Stimulated activated CD8-positive, alpha-beta memory T cell treated with anti-CD3 and anti-CD28 coated beads, Interleukin-15, amount 100 ng/mL, for 4 hours (primary cell): ENCODE measurements around the gene STAB1.

Experiments
- DNase-seq, 2 donors: peaks; one replicate each; pipeline ENCODE4 v3.0.0-alpha.2; 2020; ENCODE audit warnings: low read depth in 2 of 2

STAB1 gene

DNA sequence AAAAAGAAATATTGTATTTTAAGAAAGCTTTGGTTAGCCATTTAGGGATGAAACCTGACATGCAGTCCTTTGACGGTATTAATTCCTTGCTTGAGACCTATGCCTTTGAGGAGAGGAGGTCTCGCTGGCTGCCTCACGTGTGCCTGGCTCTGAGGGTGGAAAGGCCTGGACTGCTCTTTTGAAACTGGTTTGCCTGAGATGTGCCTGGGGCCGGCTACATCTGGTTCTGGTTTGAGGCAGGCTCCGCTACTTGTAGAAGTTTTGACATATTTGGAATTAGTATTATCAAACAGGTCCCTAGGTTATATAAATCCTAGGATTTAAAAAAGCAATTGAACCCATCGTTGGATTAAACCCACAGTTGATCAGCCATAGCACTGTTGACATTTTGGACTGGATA is 33.3 kb upstream of the STAB1 start:
- no peak for DNase-seq

DNA sequence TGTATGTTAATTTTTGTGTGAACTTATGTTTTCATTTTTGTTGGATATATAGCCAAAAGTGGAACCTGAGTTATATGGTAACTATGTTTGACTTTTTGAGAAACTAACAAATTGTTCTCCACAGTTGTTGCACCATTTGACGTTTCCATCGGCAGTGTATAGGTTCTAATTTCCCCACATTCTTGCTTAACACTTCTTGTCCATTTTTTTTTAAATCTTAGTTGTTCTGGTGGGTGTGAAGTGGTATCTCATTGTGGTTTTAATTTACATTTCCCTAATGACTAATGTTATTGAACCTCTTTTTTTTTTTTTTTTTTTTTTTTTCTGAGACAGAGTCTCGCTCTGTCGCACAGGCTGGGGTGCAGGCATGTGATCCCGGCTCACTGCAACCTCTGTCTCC is 31.7 kb upstream of the STAB1 start:
- no peak for DNase-seq

DNA sequence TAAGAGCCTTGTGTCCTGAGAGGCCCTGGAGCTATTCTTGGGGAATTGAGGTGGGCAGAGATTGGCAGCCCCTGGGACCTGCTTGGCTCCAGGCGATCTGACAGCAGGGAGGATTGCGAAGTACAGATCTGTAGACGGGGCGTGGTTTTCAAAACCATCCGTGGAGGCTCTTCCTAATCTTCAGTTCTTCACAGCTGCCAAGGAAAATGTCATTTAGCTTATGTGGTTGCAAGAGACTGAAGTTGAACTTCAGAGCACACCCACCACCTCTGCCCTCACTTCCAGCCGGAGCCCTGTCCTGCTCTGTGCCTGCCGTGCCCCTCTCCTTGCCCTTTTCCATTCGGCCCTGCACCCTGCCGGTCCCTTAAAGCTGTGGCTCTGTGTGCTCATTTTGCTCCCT is 26.8 kb upstream of the STAB1 start:
- DNase-seq = no peak

DNA sequence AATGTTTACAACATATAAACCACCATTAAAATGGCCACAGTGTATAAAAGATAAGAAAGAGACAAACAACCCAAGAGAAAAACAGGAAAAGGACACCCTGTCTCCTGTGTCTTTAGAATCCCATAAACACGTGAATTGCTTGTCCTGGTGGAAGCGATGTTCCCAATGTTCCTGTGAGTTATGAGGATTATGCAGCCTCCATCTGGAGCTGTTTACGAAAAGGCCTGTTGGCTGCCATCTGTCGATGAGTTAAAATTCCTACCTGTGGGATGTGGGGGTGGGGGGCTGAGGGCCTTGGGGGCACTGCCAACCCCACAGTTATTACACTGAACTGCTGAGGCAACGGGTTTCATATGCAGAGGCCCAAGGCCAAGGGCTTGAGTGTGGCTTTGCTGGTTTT is 26.1 kb upstream of the STAB1 start:
- no peak for DNase-seq

DNA sequence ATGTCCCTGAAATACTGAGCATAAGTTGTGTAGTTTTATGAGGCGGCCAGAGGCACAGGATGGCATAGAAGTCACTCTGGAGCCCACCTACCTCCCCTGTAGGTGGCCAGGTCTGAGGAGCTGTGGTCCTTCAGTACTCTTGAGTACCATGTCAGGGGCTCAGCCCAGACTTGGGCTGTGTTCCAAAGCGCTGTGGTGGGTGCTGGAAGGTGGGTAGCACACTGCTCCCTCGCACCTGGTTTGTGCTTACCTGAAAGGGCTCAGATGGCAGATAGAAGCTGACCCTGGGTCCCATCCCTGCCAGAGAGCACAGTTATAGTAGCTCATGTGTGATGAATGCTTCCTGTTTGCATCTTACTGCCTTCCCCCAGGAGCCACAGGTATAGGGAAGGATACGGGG is 24.2 kb upstream of the STAB1 start:
- no peak for DNase-seq

DNA sequence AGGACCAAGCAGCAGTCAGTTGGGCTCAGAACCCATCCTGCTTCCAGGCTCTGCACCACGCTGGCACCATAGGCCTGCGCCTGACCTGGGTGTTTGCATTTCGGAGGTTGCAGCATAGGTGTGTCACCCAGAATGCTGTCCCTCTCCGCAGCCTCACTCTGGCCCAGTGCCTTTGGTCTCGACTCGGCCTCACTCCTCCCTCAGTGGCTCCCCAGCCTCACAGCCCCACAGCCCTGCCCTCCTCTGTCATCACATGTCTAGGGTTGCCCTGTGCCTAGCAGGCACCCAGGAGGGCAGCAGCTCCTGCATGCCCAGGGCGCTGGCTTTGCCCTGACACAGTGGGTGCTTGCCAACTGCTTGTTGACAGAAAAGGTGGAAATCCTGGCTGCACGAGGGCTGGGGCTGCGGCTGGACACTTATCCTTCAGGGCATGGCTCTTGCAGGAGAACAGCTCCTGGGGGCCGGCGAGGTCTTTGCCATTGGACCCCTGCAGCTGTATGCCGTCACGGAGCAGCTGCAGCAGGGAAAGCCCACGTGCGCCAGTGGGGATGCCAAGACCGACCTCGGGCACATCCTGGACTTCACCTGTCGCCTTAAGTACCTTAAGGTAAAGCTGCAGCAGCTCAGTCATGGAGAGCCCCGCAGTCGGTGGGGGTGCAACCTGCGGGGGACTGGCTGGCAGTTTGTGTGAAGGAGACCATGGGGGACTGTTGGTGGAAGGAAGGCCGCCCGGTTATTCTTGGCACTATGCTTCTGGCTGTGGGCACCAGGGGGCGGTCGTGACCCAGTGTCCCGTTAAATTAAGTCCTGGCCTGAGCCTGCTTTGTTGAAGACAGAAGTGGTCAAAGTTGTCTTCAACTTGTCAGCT is 23.5 kb upstream of the STAB1 start:
- no peak for DNase-seq

DNA sequence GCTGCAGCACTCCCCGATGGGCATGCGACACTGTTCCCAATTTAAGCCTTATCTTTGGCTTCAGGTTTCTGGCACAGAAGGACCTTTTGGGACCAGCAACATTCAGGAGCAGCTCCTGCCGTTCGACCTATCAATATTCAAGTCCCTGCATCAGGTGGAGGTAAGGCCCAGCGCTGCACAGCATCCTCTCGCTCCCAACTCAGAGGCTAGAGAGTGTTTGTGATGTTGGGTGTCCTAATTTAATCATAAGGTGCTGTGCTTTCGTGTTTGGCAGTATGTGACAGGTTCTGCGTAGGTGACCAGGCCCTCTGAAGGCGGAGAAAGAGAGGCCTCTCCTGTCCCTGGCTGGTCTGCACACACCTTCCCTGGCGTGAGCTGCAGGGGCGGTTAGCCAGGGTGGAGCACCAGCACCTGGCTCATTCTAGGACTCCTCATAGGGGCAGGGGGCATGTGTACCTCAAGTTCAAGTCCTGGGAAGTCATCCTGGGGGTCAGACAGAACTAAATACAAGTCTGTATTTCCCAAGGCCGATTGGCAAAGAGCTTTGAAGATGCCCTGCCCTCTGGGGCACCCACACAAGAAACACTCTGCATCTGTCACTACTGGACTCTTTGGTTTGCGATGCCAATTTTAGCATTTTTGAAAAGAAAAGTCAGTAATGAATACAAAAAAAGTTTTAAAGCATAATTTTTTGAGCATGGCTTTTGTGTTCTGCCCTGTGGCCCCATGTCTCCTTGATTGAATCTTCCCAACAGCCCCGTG is 22.7 kb upstream of the STAB1 start:
- no peak for DNase-seq

DNA sequence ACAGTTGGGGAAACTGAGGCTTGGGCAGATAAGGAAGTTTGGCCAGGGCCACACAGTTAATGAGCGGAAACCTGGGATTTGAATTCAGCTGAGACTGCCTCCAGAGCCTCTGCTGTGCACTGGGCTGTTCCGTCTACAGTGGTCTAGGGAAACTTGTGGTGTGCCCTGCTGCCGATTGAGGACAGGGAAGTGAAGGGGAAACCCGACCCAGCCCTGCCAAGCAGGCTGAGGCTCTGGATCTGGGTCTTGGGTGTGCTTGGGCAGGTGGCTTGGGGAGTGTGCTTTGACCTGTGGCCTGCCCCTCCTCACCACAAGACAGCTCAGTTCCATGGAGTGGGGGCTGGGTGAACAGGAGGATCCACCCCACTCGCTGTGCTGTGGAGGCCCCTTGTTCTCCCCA is 22.1 kb upstream of the STAB1 start:
- no peak for DNase-seq

DNA sequence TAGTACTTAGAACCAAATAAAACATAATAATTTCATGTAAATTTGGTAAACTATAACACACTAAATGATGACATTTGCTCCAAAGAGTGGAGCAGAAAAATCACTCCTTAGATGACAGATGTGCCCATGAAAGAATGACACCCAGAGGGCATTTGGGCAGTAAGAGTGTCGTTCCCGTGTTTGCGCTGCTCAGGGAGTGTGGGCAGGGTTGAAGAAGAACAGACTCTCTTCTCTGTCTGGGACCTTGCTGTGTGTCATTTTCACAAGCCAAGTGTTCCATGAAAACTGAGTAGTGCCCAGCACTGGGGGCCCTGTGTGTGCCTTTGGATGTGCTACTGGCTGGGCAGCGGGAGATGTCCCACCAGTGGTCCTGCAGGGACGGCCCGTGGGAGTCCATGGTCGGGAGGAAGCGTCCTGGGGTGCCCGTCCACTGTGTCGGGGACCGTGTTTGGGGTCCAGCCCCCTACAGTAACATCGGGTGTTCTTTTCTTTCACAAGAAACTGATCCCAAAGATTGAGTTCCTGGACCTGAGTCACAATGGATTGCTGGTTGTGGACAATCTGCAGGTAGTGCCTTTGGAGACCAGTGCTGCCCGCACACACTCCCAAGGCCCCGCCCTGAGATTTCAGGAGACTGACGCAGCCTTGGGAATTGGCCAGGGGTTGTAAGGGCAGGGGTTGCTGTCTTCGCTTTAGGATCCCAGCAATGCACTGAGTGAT is 17.9 kb upstream of the STAB1 start:
- no peak for DNase-seq

DNA sequence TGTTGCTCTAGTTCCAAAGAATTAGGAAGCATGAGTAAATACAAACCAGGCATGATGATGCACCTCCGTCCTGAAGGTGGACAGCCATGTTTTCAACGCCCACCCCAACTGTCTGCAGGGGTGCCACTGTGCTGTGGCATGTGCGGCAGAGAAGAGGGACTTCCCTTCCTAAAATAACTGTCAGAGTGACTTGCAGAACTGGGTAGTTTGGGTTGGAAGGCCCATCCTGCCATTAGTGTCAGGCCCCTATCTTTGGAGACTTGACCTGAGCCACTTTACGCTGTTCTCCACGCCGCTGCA is 17.4 kb upstream of the STAB1 start:
- DNase-seq = no peak

DNA sequence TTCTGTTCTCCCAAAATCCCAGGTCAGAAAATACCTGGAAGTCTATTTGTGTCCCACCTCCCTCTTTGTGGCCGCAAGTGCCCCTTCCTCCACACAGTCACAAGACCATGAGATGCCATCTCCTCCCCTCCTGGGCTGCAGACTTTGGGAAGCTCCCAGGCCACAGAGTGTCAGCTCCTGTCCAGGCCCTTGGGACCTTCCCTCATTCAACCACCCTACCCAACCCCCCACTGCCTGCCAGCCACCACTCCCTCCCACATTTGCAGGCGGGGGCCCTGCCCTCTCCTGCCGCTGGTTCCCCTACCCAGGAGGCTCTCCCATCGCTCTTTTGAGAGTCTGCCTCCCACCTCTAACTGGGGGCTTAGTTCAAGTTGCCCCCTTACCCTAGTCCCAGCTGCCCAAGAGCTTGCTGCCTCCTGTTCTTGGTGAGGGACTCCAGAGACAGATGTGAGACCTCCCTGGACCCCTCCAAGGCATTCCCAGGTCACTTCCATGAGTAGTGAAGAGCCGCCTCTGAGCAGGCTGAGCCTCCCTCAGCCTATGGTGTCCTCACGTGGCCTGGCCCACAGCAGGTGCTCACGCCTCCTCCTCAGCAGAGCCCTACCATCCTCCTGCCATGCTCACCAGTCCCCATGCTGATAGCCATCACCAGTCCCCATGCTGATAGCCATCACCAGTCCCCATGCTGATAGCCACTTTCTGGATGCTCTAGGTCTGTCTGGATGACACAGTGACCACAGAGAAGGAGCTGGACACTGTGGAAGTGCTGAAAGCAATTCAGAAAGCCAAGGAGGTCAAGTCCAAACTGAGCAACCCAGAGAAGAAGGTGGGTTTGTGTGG is 15.9 kb upstream of the STAB1 start:
- DNase-seq = no peak

DNA sequence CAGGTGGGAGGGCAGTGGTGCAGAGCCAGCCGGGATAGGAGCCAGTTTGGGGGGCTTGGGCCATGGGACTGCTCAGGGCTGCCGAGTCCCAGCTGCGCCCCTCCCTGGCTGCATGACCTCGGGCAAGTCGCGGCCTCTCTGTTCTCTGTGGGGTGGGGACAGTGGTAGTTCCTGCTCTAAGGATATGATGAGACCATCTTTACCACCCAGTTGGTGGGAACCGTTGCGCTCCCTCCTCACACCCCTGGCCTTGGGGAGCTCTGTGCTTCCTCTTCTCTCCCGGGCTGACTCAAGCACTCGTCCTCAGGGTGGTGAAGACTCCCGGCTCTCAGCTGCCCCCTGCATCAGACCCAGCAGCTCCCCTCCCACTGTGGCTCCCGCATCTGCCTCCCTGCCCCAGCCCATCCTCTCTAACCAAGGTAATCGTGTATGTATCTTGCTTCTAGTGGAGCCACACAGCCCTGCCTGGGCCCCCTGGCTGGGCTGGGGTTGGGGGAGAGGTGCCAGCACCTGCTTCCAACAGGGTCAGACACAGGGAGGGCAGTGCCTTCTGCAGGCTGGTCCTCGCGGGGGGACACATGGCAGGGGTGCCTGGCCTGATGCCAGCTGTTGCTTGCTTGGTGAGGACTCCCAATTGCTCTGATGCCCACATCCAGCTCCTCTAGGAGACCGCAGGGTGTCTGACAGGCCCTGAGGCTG is 15.1 kb upstream of the STAB1 start:
- no peak for DNase-seq

DNA sequence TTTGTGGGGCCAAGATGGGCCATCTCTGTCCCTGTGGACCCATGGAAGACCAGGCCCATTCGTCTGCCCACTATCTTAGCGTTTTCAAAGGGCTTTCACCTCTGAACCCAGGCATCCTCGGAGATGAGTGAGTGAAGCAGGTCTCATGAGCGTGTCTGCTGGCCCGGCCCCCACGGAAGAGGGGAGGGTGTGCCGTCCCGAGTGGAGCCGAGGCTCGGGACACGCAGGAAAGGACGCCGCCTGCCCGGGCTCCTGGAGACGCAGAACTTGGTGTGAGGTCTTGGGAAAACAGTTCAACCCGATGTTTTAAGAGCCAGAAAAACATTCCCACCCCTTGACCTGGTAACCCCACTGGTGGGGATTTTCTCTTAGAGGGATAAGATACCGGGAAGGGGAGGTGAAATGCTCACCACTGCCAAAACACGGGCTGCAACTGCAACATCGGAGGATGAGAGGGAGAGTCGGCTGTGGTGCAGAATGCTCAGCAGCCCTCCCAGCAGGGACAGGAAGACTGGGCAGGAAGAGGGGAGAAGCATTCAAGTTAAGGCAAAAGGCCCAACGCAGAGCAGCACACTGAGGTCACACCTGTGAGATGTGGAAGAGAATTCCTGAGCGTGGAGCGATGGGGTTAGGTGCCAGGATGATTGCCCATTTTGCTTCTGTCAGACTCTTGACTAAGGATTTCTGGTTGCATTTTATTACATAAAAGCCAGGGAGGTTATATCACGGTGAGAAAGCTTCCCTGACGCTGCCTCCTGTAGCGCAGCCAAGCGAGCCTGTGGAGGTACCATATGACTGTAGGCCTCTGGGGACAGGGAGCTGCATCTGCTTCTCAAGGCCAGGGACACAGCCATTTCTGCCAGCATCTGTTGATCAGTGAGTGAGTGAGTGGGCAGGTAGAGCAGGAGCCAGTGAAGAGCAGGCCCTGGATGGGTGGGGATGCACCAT is 14.1 kb upstream of the STAB1 start:
- no peak for DNase-seq

DNA sequence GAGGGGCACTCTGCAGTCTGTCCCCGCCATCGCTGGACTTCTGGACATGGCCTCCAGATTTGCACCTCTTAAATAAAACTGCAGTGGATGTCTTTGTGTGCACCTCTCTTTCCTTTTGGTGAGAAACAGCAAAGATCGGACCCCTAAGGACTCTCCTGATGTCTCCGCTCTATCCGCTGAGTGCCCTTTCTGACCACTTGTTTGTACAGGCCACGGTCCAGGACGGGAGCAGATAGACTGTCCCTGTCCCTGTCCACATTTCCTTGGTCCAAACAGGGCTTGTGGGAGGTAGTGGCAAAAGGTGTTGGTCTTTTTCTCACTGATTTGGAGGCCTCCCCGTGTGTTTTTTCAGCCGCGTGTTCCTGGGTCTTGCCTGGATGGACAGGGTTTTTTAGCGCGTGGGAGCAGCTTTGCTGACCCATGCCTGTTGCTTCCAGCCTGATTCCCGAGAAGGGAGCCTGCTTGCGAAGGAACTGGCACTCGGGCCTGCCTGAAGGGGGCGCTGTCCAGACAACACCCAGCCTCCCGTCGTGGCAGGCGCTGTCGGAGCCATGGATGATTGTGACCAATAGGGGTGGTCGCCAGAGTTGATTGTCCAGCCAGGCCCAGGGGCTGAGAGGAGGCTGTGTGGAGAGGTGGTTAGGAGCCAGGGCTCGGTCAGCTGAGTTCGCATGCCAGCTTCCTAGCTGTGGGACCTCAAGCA is 13.2 kb upstream of the STAB1 start:
- no peak for DNase-seq

DNA sequence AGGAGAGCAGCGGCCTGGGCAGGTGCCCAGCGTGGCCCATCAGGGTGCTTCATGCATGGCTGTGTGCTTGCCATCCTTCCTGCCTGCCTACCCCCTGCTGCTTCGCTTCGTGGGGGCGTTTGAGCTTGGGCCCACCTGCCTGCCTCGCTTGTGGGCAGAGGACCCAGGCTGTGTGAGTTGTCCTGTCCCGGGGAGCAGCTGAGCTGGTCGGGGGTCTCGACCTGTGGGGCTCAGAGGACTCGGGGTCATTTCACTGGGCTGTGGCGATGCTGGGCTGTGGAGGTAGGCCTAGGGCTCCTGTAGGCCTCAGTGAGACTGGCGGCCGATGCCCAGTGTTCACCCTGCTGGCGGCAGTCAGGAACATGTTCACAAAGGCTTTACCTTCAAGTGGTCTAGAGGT is 12.1 kb upstream of the STAB1 start:
- DNase-seq = no peak

DNA sequence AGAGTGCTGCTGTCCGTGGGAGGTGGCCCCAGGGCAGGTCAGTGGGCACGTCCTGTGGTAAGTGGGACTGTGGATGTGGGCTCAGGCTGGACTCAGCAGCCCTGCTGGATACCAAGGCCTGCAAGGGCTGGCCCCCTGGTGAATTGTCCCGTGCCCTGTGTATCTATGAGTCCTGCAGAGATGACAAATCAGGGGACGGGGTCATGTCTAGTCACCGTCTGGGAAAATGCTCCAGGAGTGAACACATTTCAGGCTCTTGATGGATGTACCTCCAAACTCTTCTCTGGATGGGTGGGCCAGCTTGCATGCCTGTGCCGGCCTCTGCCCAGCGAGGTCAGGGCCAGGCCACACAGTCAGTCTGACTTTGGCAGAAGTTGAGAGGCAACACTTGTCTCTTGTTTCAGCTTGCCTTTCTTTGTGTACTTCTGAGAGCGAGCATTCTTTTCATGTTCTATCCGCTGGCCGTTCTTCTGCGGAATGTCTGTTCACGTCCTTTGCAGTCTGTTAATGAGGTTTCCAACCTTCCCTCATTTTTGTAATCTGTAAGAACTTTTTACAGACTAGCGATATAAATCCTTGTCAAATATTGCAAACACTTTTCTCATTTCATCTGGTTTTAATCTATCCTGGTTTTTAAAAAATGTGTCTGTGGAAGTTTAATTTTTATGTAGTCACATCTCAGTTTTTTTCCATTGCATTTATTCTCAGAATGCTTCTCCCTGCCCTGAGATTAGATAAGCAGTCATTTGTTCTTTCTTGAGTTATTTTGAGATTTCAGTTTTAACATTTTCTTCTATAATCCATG is 11.4 kb upstream of the STAB1 start:
- DNase-seq = no peak

DNA sequence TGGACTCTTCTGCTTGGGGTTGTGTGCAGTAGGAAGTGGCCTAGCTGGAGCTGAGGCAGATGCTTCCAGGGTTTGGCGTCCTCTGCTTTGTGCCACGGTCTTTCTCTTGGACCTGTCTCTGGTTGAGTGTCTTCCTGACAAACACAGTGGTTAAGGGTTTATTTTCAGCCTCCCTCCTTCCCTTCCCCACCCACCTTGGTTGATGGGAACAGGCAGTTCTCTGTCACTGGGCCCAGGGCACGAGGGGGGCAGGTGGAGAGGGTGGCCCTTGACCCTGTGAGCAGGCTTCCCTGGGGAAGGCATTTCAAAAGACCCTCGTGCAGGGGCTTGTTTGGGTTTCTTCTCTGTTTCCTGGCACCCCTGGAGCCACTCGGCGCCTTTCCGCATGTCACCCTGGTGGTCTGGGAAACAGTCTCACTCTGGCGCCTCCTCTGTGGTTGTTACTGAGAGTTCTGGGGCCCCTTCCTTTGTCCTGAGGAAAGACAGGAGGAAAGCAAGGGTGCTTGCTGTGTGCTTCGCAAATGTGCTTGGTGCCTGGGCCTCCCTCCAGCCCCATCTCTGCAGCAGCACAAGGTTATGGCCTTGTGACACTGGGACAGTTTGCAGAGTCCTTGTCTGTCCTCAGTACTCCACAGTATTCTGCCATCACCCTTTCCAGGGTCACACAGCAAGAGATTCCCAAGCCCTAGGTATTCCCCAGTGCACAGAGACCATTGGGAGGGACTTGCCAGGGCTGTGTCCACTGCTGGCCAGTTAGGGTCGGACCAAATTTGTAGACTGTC is 10.3 kb upstream of the STAB1 start:
- DNase-seq = no peak
